ENCODE measurements around the gene CUX1.
"Not testable (repeated sequence)": the region's sequence is repeated elsewhere in the genome, so short reads cannot be mapped to it uniquely, and the experiment has no call there.

The CUX1 gene

GRCh38 chr7:102044984-102045673 lies 227.7 kb downstream of the CUX1 start:
- no peak overlapping the region for H3K4me3 ChIP-seq (ENCODE audit: low read length)
- DNase-seq (ENCODE audit: low read depth): no peak
- TF ChIP-seq CTCF (IDR thresholded peaks at IDR 0.05; ENCODE audit: insufficient read depth, low read depth, low read length, missing control alignments): no peak

GRCh38 chr7:102045681-102046372 lies 228.4 kb downstream of the CUX1 start:
- no peak for DNase-seq (ENCODE audit: low read depth)
- no peak overlapping the region for H3K4me3 ChIP-seq (ENCODE audit: low read length)
- no peak for TF ChIP-seq CTCF (IDR thresholded peaks at IDR 0.05; ENCODE audit: insufficient read depth, low read depth, low read length, missing control alignments)

- DNase-seq (ENCODE audit: low read depth): no peak
- no peak overlapping the region for H3K4me3 ChIP-seq (ENCODE audit: low read length)
- no peak for TF ChIP-seq CTCF (IDR thresholded peaks at IDR 0.05; ENCODE audit: insufficient read depth, low read depth, low read length, missing control alignments)
Observed at GRCh38 chr7:102046373-102047117, 229.1 kb downstream of the CUX1 start.

- no peak for DNase-seq (ENCODE audit: low read depth)
- TF ChIP-seq CTCF (IDR thresholded peaks at IDR 0.05; ENCODE audit: insufficient read depth, low read depth, low read length, missing control alignments): no peak
- no peak overlapping the region for H3K4me3 ChIP-seq (ENCODE audit: low read length)
Observed at GRCh38 chr7:102047167-102047566, 229.7 kb downstream of the CUX1 start.

GRCh38 chr7:102049765-102050164 lies 232.3 kb downstream of the CUX1 start:
- H3K4me3 ChIP-seq (ENCODE audit: low read length): no peak overlapping the region

GRCh38 chr7:102050864-102051460 lies 233.5 kb downstream of the CUX1 start:
- TF ChIP-seq CTCF (IDR thresholded peaks at IDR 0.05; ENCODE audit: insufficient read depth, low read depth, low read length, missing control alignments): no peak
- no peak overlapping the region for H3K4me3 ChIP-seq (ENCODE audit: low read length)
- peak; percentile 30 for DNase-seq (ENCODE audit: low read depth)

More at GRCh38 chr7:102049765-102050164, 232.3 kb downstream of the CUX1 start:
- no peak for TF ChIP-seq CTCF (IDR thresholded peaks at IDR 0.05; ENCODE audit: insufficient read depth, low read depth, low read length, missing control alignments)
- no peak for DNase-seq (ENCODE audit: low read depth)

- not testable (repeated sequence) for H3K4me3 ChIP-seq (ENCODE audit: low read length); DNase-seq (ENCODE audit: low read depth)
Observed at GRCh38 chr7:102051736-102052135, 234.3 kb downstream of the CUX1 start.

Data from epithelial cell of esophagus (primary cell).